HG03066 (cell line): ENCODE data around the gene STT3B.

Experiments used
- ATAC-seq: cut with Tn5 transposase; IDR thresholded peaks from one replicate; pipeline ENCODE4 v1.9.1; 2021; ENCODE audit warnings: low read depth; ENCODE audit not compliant: unreplicated experiment

Gene STT3B

GRCh38 chr3:31680072-31680870 lies 147.5 kb downstream of the STT3B start:
- ATAC-seq: no peak
